HG03521 (cell line): ENCODE measurements around the gene SLC24A3.

ENCODE experiments used
- ATAC-seq: cut with Tn5 transposase; IDR thresholded peaks from one replicate; pipeline ENCODE4 v1.9.1; 2021; ENCODE audit warnings: mild to moderate bottlenecking, moderate library complexity; ENCODE audit not compliant: unreplicated experiment

SLC24A3 gene

GRCh38 chr20:19269737-19270340 lies 57.4 kb downstream of the SLC24A3 start:
- ATAC-seq: no peak

- ATAC-seq: no peak
These were observed 59.6 kb downstream of the SLC24A3 start for GRCh38 chr20:19271879-19272651.

DNA sequence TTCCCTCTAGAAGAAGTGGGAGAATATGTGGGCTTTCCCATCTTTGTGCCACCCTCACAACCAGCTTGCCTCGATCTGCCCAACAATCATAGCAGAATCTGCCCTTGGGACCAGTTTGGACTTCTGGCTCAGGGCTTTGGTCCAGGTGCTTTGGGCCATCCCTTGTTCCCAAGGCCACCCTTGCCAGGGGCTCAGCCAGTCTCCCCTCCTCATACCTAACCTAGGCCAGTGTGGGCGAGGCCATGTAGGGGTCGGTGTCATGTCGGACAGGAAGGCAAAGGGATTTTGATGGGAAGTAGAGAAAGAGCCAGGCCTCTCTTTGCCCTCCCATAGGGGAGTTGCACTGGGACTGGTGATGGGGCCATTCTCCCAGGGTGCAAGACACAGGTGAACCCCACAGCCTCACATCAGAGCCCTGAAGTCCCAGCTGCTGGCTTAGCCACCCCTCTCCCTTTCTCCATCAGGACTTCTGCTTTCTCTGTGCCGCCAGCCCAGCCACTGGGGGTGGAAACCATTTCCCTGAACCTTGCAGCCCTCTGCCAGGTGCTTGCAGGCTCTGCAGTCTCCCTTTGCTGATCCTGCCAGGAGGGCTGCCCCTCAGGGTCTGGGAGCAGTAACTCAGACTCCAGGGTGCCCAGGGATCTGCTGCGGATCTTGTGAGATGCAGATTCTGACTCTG lies 60.7 kb downstream of the SLC24A3 start:
- ATAC-seq: no peak

- ATAC-seq: no peak
These were observed 61.6 kb downstream of the SLC24A3 start for GRCh38 chr20:19274001-19274400.

GRCh38 chr20:19274412-19275015 lies 62.1 kb downstream of the SLC24A3 start:
- ATAC-seq: no peak

DNA sequence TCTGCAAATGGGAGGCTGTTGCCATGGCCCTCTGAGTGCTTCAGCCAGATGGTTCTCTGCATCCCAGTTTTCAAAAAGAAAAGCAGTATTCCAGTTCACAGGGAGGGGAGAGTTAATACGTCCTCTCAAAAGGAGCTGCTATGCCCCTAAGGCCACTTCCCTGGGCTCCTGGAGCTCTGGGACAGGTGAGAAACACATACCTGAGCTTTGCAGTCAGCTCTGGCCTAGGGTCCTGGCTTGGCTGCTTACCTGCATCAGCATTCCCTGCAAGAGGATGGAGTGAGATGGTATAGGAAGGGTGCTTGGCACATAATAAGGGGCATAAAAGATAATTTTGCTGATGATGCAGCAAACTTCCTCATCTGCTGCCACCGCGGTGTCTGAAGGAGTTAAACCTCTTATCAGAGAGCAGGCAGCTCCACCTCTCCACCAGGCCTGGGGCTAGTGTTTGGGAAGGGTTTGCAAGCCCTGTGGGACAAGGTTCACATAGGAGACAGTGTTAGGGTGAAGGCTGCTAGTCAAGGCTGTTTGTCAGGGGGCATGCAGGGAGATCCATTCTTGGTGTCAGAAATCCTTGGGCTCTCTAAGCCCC lies 62.7 kb downstream of the SLC24A3 start:
- no peak for ATAC-seq

DNA sequence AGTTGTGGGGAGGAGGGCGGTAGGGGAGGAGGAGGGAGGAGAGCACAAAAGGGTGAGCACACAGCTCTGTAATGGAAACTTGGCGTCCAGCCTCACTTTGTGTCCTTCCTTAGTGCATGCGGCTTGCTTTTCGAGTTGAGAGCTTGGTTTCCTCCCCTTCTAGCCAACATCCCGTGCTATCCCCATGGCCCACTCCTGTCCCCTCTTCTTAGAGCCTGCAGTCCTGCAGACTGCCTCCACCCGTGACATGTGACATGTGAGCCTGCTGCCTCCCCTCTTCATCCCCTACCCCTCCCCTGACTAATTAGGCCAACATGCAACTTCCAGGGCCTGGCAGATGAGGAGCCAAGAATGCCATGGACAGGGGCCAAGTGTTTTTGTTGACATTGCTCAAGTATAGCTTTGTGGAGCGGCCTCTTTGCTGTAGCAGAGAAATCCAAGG lies 63.2 kb downstream of the SLC24A3 start:
- ATAC-seq: no peak

DNA sequence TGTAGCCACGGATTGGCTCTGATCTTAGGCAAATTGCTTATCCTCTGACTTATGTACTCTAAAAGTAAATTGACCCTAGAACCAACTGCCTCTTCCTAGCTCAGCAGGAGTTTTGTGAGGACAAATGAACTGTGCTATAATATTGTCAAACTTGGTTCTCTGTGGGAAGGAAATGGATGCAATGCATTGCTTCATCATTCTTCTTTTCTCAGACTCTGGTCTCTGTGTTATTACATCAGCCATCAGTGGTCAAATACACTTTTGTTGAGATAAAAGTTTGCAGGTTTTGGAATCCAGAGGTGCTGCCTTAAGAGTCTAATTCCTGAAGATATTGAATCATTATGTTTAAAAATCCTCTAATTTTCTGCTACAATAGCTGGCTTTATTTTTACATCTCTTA lies 64.9 kb downstream of the SLC24A3 start:
- no peak for ATAC-seq

GRCh38 chr20:19283490-19284025 lies 71.1 kb downstream of the SLC24A3 start:
- no peak for ATAC-seq

GRCh38 chr20:19284400-19285178 lies 72.1 kb downstream of the SLC24A3 start:
- no peak for ATAC-seq

DNA sequence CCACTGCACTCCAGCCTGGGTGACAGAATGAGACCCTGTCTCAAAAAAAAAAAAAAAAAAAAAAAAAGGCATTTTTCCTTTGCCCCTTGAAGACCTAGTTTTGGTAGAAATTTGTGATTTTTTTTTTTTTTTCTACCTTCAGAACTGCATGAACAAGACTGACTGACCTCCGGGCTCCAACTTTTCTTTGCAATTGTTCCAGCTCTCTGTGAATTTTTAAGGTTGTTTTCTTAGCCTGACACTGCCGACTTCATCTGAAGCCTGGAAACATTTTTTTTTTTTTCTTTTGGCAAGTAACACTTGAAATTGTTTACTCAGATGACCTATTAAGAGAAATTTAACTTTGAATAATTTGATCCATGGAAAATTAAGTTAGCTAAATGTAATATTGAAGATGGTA lies 73.0 kb downstream of the SLC24A3 start:
- no peak for ATAC-seq

GRCh38 chr20:19288061-19288460 lies 75.6 kb downstream of the SLC24A3 start:
- ATAC-seq: no peak

- no peak for ATAC-seq
These were observed 76.2 kb downstream of the SLC24A3 start for GRCh38 chr20:19288636-19289035.

- ATAC-seq: no peak
These were observed 77.0 kb downstream of the SLC24A3 start for GRCh38 chr20:19289451-19289850.

DNA sequence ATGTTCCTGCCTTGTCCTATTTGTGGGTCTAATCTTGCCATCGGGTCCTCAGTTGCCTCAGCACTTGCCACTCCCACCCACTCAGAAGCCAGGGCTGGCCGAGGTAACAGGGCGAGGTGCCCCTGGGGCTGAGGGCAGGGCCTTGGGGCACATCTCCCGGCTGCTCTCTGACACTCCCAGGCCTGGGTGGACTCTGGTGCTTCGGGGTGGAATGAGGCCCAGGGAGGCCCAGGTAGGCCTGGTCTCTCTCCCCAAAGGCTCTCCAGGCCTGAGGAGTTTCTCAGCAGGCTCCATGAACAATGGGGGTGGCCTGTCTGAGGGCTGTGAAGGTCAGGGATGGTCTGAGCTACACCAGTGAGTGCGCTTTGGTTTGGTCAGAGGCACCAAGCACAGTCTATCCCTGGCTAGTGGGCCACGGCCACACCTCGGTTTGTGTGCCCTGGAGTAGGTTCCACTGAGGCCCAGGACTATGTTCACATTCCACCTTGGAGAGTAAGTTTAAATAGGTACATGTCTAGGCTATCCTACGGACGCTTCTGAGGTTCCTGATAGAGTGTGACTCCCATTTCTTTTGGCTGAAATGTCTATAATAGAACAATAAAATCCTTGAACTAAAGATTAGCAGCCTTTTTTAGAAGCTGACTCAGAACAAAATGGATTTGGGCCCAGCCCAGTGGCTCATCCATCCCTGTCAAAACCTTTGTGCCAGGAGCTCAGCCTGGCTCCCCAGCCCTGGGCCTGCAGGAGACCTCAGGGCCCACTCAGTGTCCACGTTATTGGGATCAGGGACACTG lies 78.8 kb downstream of the SLC24A3 start:
- no peak for ATAC-seq

GRCh38 chr20:19291818-19292132 lies 79.3 kb downstream of the SLC24A3 start:
- ATAC-seq: no peak

DNA sequence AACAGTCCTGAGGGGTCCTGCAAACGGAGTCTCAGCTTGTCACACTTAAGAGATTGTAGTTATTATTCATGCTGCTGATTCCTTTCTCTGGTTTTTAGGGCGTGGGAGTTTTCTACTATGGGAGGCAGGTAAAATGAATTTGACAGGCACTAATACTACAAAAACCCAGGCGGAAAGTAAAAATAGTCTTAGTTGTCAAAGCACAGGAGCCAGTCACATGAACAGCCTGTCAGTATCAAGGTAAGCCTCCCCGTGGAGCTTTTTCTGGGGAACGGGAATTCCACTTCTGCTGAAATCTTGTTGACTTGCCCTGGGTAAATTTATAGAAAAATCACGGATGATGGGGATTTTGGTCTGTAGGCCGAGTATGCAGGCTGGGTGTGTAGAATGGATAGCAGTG lies 79.8 kb downstream of the SLC24A3 start:
- no peak for ATAC-seq

GRCh38 chr20:19295076-19295475 lies 82.6 kb downstream of the SLC24A3 start:
- no peak for ATAC-seq

- ATAC-seq: no peak
These were observed 86.2 kb downstream of the SLC24A3 start for GRCh38 chr20:19298652-19299051.

DNA sequence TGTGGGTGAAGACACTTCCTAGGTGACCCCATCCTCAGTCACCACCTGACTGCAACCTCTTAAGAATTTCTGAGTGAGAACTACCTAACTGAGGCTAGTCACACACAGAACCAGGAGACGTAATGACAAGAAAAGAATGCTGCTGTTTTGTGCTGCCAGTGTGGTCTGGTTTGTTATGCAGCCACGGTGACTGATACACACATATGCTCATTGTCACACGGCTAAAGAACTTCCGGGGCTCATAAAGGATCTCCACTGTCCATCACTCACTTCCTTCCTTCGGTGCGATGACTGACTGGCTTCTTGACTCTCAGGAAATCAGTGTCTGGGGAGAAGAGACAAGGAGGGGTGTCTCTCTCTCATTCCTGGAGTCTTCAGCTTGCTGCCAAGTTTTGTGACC lies 88.0 kb downstream of the SLC24A3 start:
- no peak for ATAC-seq
